EL (cell line): Measurements from ENCODE around the gene ZNRF2.

Experiments used
- DNase-seq: peaks from one replicate; pipeline ENCODE4 v3.0.0-alpha.2; 2016

Gene ZNRF2

DNA sequence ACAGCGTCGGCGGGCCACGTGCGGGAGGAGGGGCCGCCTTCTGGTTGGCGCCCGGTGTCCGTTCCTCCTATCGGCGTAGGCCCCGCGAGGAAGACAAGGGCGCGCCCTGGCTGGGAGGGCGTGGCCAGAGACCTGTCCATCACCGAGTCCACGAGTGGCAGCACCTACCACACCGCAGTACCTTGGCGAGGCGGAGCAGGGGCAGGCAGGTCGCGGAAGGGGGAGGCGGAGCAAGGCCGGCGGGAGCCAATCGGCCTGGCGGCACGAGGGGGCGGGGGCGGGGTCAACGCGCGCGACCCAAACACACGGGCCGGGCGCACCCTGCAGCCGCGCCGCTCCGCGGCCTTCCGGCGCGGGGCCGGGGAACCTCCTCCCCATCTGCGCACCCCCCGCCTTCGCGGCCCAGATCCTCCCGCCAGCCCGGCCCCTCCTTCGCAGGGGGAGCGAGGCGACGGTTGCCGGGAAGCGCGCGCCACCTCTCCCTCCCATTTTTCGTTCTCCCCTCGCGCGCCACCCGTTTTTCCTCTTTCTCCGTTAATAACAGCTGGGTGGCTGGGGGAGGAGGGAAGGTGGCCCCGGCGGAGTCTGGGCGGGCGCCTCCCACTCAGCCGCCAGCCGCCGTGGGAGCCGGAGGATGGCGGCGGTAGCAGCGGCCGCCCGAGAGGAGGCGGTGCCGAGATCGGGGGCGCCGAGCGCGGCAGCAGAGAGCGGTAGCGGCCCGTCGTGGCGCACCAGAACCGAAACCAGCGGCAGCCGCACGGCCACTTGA, at the start of gene ZNRF2:
Gene ZNRF2, plus strand, starts transcription at position 300 of the 769 bp plus-strand sequence. CDS start 761 bp downstream, outside the sequence.
- DNase-seq, result peak; percentile 99

- no peak for DNase-seq
Observed at GRCh38 chr7:30237271-30237695, 47.1 kb upstream of the ZNRF2 start.

DNA sequence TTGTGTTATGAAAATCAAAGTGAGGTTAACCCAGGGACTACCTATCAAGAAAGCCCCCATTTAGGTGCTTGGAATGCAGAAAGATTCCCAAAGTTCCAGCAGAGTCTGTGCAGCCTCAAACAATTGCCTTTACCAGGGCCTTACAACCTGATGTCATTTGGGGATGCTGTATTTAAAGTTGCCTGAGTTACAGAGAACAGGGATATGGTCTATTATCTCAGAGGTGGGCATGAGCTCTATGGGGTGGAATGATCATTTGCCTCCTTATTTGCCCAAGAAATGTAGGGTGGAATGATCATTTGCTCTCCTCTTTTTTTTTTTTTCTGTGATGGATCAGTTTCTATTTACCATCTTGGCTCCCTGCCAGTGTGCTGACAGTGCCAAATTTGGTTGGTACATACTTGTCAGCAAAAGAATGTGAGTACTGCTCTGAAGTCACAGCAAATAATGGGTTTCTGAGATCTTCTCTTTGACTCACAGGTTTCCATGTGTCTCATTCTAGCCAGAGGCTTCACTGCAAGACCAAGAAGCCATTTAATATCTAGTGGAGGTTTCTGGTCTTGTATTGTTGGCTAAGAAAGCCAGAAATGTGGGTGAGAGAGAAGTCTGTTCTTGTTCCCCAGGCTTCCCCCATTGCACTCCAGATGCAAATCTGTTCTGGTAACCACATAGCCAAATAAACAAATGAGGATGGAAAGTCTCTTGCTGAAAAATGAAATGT, 45.5 kb upstream of the ZNRF2 start:
- DNase-seq, result peak; percentile 50

GRCh38 chr7:30240106-30240800, 44.1 kb upstream of the ZNRF2 start:
- DNase-seq, result peak; percentile 11

GRCh38 chr7:30241767-30242166, 42.6 kb upstream of the ZNRF2 start:
- DNase-seq, result no peak

GRCh38 chr7:30244340-30244739, 40.1 kb upstream of the ZNRF2 start:
- no peak for DNase-seq

DNA sequence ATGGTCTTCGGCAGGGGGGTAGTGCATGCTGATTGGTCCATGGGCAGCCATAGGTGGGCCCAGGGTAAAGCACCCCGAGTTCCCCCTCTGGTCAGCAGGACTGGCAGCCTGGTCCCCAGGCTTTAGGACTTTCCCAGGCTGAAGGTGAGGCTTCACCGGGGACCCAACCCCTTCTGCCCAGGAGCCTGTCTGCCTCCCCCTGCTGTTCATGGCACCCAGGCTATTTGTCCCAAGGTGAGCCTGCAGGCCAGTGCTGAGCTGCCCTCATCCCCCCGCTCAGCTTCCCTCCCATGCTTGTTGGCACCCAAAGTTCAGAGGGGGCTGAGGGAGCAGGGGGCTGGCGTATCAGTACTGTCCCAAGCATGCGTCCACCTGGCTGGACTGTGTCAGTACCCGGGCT, 38.5 kb upstream of the ZNRF2 start:
- DNase-seq, result no peak

GRCh38 chr7:30246392-30246791, 38.0 kb upstream of the ZNRF2 start:
- DNase-seq, result no peak

DNA sequence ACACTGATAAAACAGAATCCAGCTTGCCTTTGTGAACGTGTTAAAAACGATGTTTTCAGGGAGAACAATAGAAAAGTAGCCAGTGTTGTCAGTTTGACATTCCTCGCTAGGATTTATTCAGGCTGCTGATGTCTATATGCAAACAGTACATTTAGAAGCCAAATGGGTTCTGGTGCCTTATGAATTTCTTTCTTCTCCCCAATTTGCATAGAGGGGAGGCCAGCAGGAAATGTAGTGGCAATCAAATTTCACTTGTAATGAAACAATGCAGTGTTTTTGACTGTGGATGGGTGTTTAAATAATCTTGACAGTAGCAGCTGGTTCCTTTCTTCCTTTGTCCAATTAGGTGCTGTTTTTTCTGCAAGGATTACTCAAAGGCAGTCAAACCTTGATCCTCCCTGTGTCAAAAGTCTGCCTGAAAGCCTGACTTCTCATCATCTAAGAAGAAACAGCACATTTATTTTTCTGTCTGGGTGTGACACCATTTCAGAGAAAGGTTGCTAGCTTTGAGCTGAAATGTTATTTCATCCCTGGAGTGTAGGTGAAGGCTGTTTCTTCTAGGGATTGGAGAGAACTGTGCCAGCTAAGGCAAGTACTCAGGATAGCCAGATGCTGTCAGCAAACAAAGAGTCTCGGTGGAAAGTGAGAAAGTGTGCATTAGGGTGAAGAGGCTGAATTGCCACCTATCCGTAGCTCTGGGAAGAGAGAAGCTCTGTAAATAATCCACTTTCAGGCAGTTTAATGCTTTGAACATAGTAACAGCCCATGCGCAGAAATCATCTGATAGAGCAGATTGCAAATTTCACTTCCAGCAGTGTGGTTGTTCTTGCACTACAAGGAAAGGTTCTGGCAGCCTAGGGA, 36.6 kb upstream of the ZNRF2 start:
- no peak for DNase-seq

- DNase-seq, result no peak
Observed at GRCh38 chr7:30249316-30249715, 35.1 kb upstream of the ZNRF2 start.

GRCh38 chr7:30249986-30250774, 34.2 kb upstream of the ZNRF2 start:
- no peak for DNase-seq

GRCh38 chr7:30251708-30252329, 32.6 kb upstream of the ZNRF2 start:
- DNase-seq, result no peak

DNA sequence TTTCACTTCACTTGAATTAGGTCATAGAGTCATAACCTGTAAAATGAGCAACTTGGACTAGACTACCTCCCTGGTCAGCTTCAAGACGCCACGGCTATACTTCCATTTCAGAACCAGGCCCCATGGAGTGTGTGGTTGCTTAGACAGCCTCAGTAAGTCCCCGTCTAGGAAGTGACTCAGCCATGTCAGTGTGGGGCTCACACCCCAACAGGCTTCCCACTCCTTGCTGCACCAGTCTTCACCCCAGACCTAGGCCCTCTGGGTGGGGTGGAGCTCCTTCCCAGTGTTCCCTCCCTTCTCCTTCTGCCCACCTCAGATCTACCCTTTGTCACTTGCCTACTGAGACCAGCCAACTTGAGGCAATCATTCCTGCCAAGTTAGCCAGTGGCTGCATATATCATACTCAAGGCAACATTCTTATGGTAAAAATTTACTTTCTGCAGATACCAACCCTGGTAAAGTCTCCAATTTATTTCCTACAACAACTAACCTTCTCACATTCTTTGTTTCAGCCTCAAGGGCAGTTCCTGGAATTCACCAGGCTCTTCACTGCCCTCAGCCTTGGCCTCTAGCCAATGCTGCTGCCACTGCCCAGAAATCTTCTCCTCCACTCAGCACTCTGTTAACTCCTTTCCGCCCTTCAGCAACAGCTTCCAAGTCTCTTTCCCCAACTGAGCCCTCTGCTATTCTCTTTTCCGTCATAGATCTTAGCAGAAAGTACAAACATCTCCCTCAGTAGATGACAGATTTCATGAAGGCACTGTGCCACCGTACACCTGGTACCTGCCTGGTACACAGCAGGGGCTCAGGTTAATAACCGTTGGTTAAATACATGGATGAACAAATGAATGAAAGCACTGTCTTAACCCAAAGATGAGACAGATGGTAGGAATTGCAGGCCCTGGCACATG, 31.3 kb upstream of the ZNRF2 start:
- peak; percentile 39 for DNase-seq

DNA sequence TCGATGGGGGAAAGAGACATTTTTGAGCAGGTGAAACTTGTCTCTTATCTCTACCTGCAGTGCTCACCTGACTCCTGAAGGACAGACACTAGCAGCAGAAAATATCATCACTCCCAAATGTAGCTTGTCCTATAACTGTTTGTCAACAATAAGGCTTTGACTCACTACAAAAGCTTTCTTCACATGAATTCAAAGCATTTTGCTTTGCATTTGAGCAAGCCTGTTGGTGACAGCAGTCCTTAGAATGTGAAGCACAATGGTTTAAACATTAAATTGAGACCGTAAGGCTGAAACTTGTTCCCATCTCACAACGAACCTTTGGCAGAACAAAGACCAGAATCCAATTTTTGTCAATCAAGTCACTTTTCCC, 30.6 kb upstream of the ZNRF2 start:
- DNase-seq, result no peak

- DNase-seq, result no peak
Observed at GRCh38 chr7:30254248-30254647, 30.1 kb upstream of the ZNRF2 start.

DNA sequence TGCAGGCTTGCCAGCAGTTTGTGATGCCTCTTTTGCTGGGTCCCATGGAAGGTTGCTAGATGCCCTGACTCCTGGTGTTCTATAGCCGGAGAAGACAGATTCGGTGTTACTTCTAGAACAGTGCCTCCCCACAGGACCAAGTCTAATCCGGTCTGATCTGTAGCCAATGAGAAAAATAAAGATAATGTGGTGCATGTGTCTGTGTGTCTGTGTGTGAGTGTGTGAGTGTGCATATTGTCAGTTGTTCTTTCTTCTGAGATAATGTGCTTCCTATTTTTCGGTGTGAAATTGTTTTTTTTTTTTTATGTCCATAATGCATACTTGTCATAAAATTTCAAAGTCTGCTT, 29.7 kb upstream of the ZNRF2 start:
- DNase-seq, result no peak

DNA sequence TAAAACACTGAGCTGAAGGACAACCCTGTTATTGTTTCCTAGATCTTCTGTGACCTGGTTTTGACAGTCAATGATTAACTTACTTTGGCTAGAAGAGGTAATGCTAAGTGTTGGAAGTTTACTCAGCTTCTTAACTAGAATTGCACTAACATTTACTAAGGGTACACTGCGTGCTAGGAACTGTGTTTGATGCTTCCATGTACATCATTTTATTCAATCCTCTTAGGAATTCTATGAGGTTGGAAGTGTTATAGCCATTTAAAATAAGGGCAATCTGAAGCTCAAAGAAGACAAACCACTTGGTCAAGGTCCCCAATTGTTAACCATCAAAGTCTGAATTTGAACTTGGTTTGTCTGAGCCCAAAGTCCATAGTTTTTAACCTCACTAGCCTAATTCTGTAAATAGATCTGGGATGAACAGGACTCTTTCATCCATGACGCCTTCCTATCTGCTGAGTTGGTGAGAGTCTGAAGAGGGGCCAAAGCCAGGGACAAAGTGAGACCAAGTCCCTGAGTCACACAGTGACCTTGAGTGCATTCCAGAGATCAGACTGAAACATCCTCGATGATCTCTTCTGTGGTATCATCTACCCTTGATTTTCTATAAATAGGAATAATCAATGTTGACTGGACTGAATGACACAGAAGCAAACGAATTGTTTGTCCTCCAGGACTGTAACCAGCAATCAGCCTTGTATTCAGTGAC, 29.2 kb upstream of the ZNRF2 start:
- DNase-seq, result no peak

GRCh38 chr7:30256349-30256858, 28.0 kb upstream of the ZNRF2 start:
- DNase-seq, result no peak

DNA sequence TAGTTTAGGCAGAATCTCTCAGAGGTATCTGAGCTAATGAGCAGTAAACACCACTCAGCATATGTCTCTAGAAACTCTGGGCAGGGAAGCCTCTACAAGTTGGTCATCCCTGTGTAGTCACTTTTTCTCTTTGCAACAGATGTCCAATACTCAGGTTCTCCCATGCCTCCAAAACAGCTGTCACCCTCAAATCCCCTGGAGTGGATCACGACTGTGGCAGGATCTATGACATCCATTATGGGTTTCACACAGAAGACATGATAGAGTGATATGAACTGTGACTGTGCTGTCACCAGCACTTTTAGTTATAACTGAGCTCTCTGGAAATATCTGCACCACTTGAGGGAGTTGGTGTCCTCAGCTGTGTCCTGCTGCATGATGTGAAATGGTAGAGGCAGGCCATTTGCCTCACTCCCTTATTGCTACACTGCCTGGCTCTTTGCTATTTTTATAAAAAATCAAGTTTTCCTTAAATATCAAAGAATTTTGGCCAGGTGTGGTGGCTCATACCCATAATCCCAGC, 24.1 kb upstream of the ZNRF2 start:
- no peak for DNase-seq
